Subcutaneous adipose tissue (tissue), 4 donors: ENCODE measurements around the gene LEUTX. TPM values are rescaled to one million over a fixed set of nuclear protein-coding genes. Genes with fewer than 3 reads are reported as not detected.

Source experiments
- CTCF ChIP-seq: fragments of 450-650 bp; IDR thresholded peaks from one replicate; pipeline ENCODE4 v1.5.1; 2016; ENCODE audit warnings: low read depth, mild to moderate bottlenecking, control low read depth, antibody characterized with exemption, moderate library complexity
- total RNA-seq, 4 donors: library from RNA; depleted of rRNA; stranded (reverse); fragments of >200 nt; gene quantifications; one replicate each; pipeline ENCODE4 v1.1.0, GENCODE V29; 2016

The LEUTX gene
- total RNA-seq, 4 donors from 2014 or later, result not detected

- no peak for TF ChIP-seq CTCF
These were observed 46.4 kb downstream of the LEUTX start for GRCh38 chr19:39825093-39825463.

GRCh38 chr19:39825531-39826076 is 47.0 kb downstream of the LEUTX start:
- TF ChIP-seq CTCF, result no peak

- TF ChIP-seq CTCF, result no peak
These were observed 47.8 kb downstream of the LEUTX start for GRCh38 chr19:39826311-39826945.

- no peak for TF ChIP-seq CTCF
These were observed 48.6 kb downstream of the LEUTX start for GRCh38 chr19:39827216-39827615.

GRCh38 chr19:39828015-39828653 is 49.5 kb downstream of the LEUTX start:
- no peak for TF ChIP-seq CTCF

- no peak for TF ChIP-seq CTCF
These were observed 50.0 kb downstream of the LEUTX start for GRCh38 chr19:39828654-39829032.

GRCh38 chr19:39829702-39830275 is 51.1 kb downstream of the LEUTX start:
- no peak for TF ChIP-seq CTCF
